ENCODE data around the gene VBP1. TPM values are rescaled to one million over a fixed set of nuclear protein-coding genes. Genes with fewer than 3 reads are reported as not detected.

The VBP1 gene
- total and polyA plus RNA-seq, 2 of the 8 experiments (the other 6 are each of a cell fraction or from before 2014, with no cell fraction given), result 21.6 to 56.0 TPM

- TF ChIP-seq CHD7 (IDR thresholded peaks at IDR 0.05; ENCODE audit: insufficient replicate concordance, low read length), result no peak
- TF ChIP-seq SP1 (IDR thresholded peaks at IDR 0.05; ENCODE audit: low read depth, low read length), result no peak
- no peak for TF ChIP-seq EZH2 (IDR thresholded peaks at IDR 0.05; ENCODE audit: low read depth, low read length, severe bottlenecking)
- no peak for TF ChIP-seq SAP30 (IDR thresholded peaks at IDR 0.05; ENCODE audit: insufficient read depth, insufficient replicate concordance, low read length)
- TF ChIP-seq RFX5 (IDR thresholded peaks at IDR 0.05; ENCODE audit: borderline replicate concordance, low read depth, low read length), result no peak
- no peak for TF ChIP-seq RBBP5 (IDR thresholded peaks at IDR 0.05; ENCODE audit: borderline replicate concordance, low read depth, low read length)
- TF ChIP-seq EP300 (IDR thresholded peaks at IDR 0.05; ENCODE audit: borderline replicate concordance in 1 of 2, low read depth in 2 of 2, low read length in 2 of 2), result no peak
- TF ChIP-seq CHD2 (IDR thresholded peaks at IDR 0.05; ENCODE audit: low read length), result no peak
- TF ChIP-seq PHF8 (conservative IDR thresholded peaks at IDR 0.05; ENCODE audit: low read depth, low read length), result no peak
- TF ChIP-seq BRCA1 (IDR thresholded peaks at IDR 0.05; ENCODE audit: low read depth, low read length), result no peak
- TF ChIP-seq TEAD4 (IDR thresholded peaks at IDR 0.05; ENCODE audit: low read depth, low read length), result no peak
These were observed 27.5 kb upstream of the VBP1 start (continued) for GRCh38 chrX:155188786-155189185.

Data from H1 (cell line).